SK-N-SH treated with all-trans-retinoic acid at 6 μM for 48 hours (cell line): ENCODE measurements around the gene UBR3.

Experiments
- CREB5 ChIP-seq: fragments of 250-450 bp; sonication (Bioruptor Pico); IDR thresholded peaks from 2 replicates; pipeline ENCODE4 v1.5.1; 2020; ENCODE audit warnings: low read depth, mild to moderate bottlenecking, moderate library complexity
- GLIS3 ChIP-seq: fragments of 250-450 bp; sonication (Bioruptor Pico); IDR thresholded peaks from 2 replicates; pipeline ENCODE4 v1.5.0; 2020; ENCODE audit warnings: mild to moderate bottlenecking, moderate library complexity
- ZFP3 ChIP-seq: fragments of 250-450 bp; sonication (Bioruptor Pico); IDR thresholded peaks from 2 replicates; pipeline ENCODE4 v1.5.0; 2020; ENCODE audit warnings: mild to moderate bottlenecking, moderate library complexity
- ZFP30 ChIP-seq: fragments of 450-650 bp; formaldehyde crosslinking; IDR thresholded peaks from 2 replicates; pipeline ENCODE4 v1.5.0; 2022; ENCODE audit warnings: mild to moderate bottlenecking, moderate library complexity

GRCh38 chr2:169977530-169977929 is 150.3 kb downstream of the UBR3 start:
- TF ChIP-seq ZFP3, result no peak
- TF ChIP-seq ZFP30, result no peak
- no peak for TF ChIP-seq CREB5 (CRISPR knock-in tag)
- no peak for TF ChIP-seq GLIS3 (CRISPR knock-in tag)
